Measurements from ENCODE around the gene ARPC5L.

The ARPC5L gene

GRCh38 chr9:124868511-124869465 lies 6.9 kb downstream of the ARPC5L start:
- peak; percentile 26 for TF ChIP-seq CTCF (IDR thresholded peaks at IDR 0.05; ENCODE audit: control insufficient read depth, insufficient read depth, low read depth, low read length, missing control alignments)
- DNase-seq (ENCODE audit: low read depth) = no peak
- H3K4me3 ChIP-seq (ENCODE audit: control insufficient read depth, low read depth, low read length) = peak overlapping the region; percentile 99

- H3K4me3 ChIP-seq (ENCODE audit: control insufficient read depth, low read depth, low read length) = peak overlapping the region; percentile 99
- no peak for TF ChIP-seq CTCF (IDR thresholded peaks at IDR 0.05; ENCODE audit: control insufficient read depth, insufficient read depth, low read depth, low read length, missing control alignments)
- no peak for DNase-seq (ENCODE audit: low read depth)
These were observed 7.6 kb downstream of the ARPC5L start for GRCh38 chr9:124869466-124869985.

- TF ChIP-seq CTCF (IDR thresholded peaks at IDR 0.05; ENCODE audit: control insufficient read depth, insufficient read depth, low read depth, low read length, missing control alignments) = no peak
- no peak for DNase-seq (ENCODE audit: low read depth)
- peak overlapping the region; percentile 99 for H3K4me3 ChIP-seq (ENCODE audit: control insufficient read depth, low read depth, low read length)
These were observed 8.1 kb downstream of the ARPC5L start for GRCh38 chr9:124869986-124870560.

- DNase-seq (ENCODE audit: low read depth) = no peak
- TF ChIP-seq CTCF (IDR thresholded peaks at IDR 0.05; ENCODE audit: control insufficient read depth, insufficient read depth, low read depth, low read length, missing control alignments) = no peak
- H3K4me3 ChIP-seq (ENCODE audit: control insufficient read depth, low read depth, low read length) = peak overlapping the region; percentile 99
These were observed 8.8 kb downstream of the ARPC5L start for GRCh38 chr9:124870723-124871122.

GRCh38 chr9:124871156-124871561 lies 9.2 kb downstream of the ARPC5L start:
- peak overlapping the region; percentile 99; the same call in 1 of the 2 replicates for H3K4me3 ChIP-seq (ENCODE audit: control insufficient read depth, low read depth, low read length)
- TF ChIP-seq CTCF (IDR thresholded peaks at IDR 0.05; ENCODE audit: control insufficient read depth, insufficient read depth, low read depth, low read length, missing control alignments) = no peak
- no peak for DNase-seq (ENCODE audit: low read depth)

- H3K4me3 ChIP-seq (ENCODE audit: control insufficient read depth, low read depth, low read length) = no peak overlapping the region
- no peak for TF ChIP-seq CTCF (IDR thresholded peaks at IDR 0.05; ENCODE audit: control insufficient read depth, insufficient read depth, low read depth, low read length, missing control alignments)
- no peak for DNase-seq (ENCODE audit: low read depth)
These were observed 11.7 kb downstream of the ARPC5L start for GRCh38 chr9:124873664-124874063.

Measured in AG09309 (cell line).